Measurements from ENCODE around the gene NPC1L1. TPM values are rescaled to one million over a fixed set of nuclear protein-coding genes. Genes with fewer than 3 reads are reported as not detected.

Gene NPC1L1
- total RNA-seq, 1 experiment from 2014 or later = 0.28 TPM

DNA sequence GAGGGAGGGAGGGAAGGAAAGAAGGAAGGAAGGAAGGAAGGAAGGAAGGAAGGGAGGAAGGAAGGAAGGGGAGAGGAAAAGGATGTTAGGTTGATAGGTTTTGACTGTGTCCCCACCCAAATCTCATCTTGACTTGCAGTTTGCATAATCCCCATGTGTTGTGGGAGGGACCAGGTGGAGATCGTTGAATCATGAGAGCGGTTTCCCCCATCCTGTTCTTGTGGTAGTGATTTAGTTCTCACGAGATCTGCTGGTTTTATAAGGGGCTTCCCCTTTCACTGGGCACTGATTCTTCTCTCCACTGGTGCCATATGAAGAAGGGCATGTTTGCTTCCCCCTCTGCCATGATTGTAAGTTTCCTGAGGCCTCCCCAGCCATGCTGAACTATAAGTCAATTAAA lies 35.5 kb downstream of the NPC1L1 start:
- Histone ChIP-seq H3K9me3 (ENCODE audit: insufficient read depth, low read depth) (peaks cover 3% of the 10 kb centered on the region; the same call in 1 of the 2 replicates), H3K4me2 (no peak overlapping the region), H3K27ac (no peak overlapping the region), H3F3A (ENCODE audit: insufficient read depth, low read depth) (no peaks in the 10 kb centered on the region), H3K27me3 (ENCODE audit: insufficient read depth, low read depth) (no peaks in the 10 kb centered on the region), H3K4me3 (no peak overlapping the region), H4K20me1 (ENCODE audit: insufficient read depth) (no peaks in the 10 kb centered on the region), H3K79me2 (ENCODE audit: low read depth) (no peaks in the 10 kb centered on the region), H2AFZ (no peak overlapping the region), H3K9me2 (ENCODE audit: insufficient read depth) (no peaks in the 10 kb centered on the region; the same call in 1 of the 2 replicates), H3K36me3 (ENCODE audit: low read depth) (no peaks in the 10 kb centered on the region), H3K4me1 (replicated peaks; ENCODE audit: insufficient read depth) (no peaks in the 10 kb centered on the region)
- no peak for DNase-seq
- no TSS peak for BruUV-seq (replicated peaks)
- TF ChIP-seq, protein P1, sequence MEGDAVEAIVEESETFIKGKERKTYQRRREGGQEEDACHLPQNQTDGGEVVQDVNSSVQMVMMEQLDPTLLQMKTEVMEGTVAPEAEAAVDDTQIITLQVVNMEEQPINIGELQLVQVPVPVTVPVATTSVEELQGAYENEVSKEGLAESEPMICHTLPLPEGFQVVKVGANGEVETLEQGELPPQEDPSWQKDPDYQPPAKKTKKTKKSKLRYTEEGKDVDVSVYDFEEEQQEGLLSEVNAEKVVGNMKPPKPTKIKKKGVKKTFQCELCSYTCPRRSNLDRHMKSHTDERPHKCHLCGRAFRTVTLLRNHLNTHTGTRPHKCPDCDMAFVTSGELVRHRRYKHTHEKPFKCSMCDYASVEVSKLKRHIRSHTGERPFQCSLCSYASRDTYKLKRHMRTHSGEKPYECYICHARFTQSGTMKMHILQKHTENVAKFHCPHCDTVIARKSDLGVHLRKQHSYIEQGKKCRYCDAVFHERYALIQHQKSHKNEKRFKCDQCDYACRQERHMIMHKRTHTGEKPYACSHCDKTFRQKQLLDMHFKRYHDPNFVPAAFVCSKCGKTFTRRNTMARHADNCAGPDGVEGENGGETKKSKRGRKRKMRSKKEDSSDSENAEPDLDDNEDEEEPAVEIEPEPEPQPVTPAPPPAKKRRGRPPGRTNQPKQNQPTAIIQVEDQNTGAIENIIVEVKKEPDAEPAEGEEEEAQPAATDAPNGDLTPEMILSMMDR (conservative IDR thresholded peaks at IDR 0.05) = no peak
- no peak for TF ChIP-seq EZH2 (IDR thresholded peaks at IDR 0.05; ENCODE audit: low read depth)
- CTCF ChIA-PET = no interaction called here
- intact Hi-C loops (cut with micrococcal nuclease; ENCODE audit: unreplicated experiment) = no loop called here
- POLR2A ChIA-PET (ENCODE audit: unreplicated experiment) = interaction anchor here (0.6 kb wide), 1 partner anchor 68 kb away, joined by 6 read pairs; the partner anchor contains the start of gene DDX56

DNA sequence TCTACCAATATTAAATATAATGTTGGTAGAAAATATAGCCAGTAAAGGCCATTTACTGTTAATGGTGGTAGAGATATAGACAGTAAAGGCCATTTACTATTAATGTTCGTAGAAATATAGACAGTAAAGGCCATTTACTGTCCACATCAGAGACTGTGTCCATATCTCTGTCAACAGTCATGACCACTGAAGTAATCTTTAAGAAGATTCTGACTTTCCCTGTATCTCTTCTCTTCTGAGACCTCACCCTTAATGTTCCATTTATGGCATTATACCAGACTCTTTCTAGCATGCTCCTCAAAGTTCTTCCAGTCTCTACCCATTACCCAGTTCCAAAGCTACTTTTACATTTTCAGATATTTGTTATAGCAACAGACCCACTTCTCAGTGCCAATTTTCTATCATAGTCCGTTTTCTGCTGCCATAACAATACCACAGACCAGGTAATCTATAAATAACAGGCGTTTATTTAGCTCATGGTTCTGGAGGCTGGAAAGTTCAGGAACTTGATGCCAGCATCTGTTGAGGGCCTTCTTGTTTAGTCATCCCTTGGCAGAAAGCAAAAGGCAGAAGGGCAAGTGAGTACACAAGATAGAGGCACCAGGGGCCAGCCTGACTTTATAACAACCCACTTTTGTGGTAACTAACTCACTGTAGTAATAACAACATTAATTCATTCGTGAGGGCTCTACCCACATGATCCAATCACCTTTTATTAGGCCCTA lies 42.7 kb downstream of the NPC1L1 start:
- no TSS peak for BruUV-seq (replicated peaks)
- CTCF ChIA-PET = no interaction called here

DNA sequence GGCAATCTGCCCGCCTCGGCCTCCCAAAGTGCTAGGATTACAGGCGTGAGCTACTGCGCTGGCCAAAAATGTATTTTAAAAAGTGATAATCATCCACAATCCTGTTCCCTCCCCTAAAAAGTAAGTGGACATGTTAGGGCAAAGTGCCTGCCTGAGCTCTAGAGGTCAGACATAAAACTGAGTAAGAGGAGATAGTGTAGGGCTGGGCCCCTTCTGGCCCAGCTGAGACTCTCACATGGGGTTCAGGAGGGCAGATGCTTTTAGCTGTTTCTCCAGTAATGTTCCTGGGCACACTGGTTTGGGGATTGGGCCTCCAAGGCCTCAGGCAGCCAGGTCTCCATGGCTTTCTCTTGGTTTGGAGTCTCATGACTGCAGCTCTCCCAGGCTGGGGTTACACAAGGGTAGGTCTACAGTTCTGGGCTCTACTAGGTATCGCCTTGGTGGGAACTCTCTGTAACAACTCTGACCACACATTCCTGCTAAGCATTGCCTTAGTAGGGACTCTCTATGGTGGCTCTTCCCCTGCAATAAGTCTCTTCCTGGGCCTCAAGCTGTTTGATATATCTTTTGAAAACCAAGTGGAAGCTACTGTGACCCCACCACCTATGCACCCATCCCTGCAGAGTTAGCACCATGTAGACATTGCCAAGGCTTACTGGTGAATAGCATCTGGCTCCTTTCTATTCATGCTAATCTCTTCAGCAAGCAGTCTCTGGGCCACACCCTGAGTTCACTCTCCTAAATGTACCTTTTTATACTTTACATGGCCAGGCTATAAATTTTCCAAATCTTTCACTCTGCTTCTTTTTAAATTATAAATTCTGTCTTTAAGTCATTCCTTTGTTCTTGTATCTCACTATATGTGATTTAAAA lies 43.7 kb downstream of the NPC1L1 start:
- no peak for DNase-seq
- no peaks in the 10 kb centered on the region for H4K20me1 ChIP-seq (ENCODE audit: insufficient read depth)
- H3F3A ChIP-seq (ENCODE audit: insufficient read depth, low read depth) = no peaks in the 10 kb centered on the region
- no peak overlapping the region for H3K4me3 ChIP-seq
- no peaks in the 10 kb centered on the region for H3K79me2 ChIP-seq (ENCODE audit: low read depth)
- no TSS peak for BruUV-seq (replicated peaks)
- H3K27me3 ChIP-seq (ENCODE audit: insufficient read depth, low read depth) = no peaks in the 10 kb centered on the region
- ChIA-PET POLR2A (ENCODE audit: unreplicated experiment) (no interaction called here), CTCF (no interaction called here)
- H3K4me2 ChIP-seq = no peak overlapping the region
- H3K9me3 ChIP-seq (ENCODE audit: insufficient read depth, low read depth) = no peaks in the 10 kb centered on the region
- intact Hi-C loops (cut with micrococcal nuclease; ENCODE audit: unreplicated experiment) = no loop called here
- no peaks in the 10 kb centered on the region for H3K36me3 ChIP-seq (ENCODE audit: low read depth)
- H3K27ac ChIP-seq = no peak overlapping the region
- TF ChIP-seq, protein P1 (conservative IDR thresholded peaks at IDR 0.05) = no peak
- TF ChIP-seq EZH2 (IDR thresholded peaks at IDR 0.05; ENCODE audit: low read depth) = no peak
- no peaks in the 10 kb centered on the region for H3K4me1 ChIP-seq (replicated peaks; ENCODE audit: insufficient read depth)
- H2AFZ ChIP-seq = no peak overlapping the region
- H3K9me2 ChIP-seq (ENCODE audit: insufficient read depth) = no peaks in the 10 kb centered on the region

More for the DNA sequence above, 42.7 kb downstream of the NPC1L1 start:
- Histone ChIP-seq H3K4me3 (no peak overlapping the region), H2AFZ (no peak overlapping the region), H3F3A (ENCODE audit: insufficient read depth, low read depth) (no peaks in the 10 kb centered on the region), H3K27ac (no peak overlapping the region), H4K20me1 (ENCODE audit: insufficient read depth) (no peaks in the 10 kb centered on the region), H3K9me2 (ENCODE audit: insufficient read depth) (no peaks in the 10 kb centered on the region; the same call in 1 of the 2 replicates), H3K79me2 (ENCODE audit: low read depth) (no peaks in the 10 kb centered on the region), H3K36me3 (ENCODE audit: low read depth) (no peaks in the 10 kb centered on the region), H3K27me3 (ENCODE audit: insufficient read depth, low read depth) (no peaks in the 10 kb centered on the region), H3K4me2 (no peak overlapping the region), H3K9me3 (ENCODE audit: insufficient read depth, low read depth) (no peaks in the 10 kb centered on the region), H3K4me1 (replicated peaks; ENCODE audit: insufficient read depth) (no peaks in the 10 kb centered on the region)
- POLR2A ChIA-PET (ENCODE audit: unreplicated experiment) = no interaction called here
- DNase-seq = no peak
- no peak for TF ChIP-seq EZH2 (IDR thresholded peaks at IDR 0.05; ENCODE audit: low read depth)
- TF ChIP-seq, protein P1 (conservative IDR thresholded peaks at IDR 0.05) = no peak
- intact Hi-C loops (cut with micrococcal nuclease; ENCODE audit: unreplicated experiment) = no loop called here
